Transverse colon (tissue), 4 donors: Measurements from ENCODE around the gene TBL3.
A peak's percentile ranks its signal among the peaks of the same experiment; 100 is the strongest.

ENCODE experiments used
- EP300 ChIP-seq: sonication (generic); formaldehyde crosslinking; IDR thresholded peaks from one replicate; pipeline ENCODE4 v1.6.1; 2017; ENCODE audit warnings: antibody characterized with exemption, low read depth
- POLR2A ChIP-seq: fragments of 450-650 bp; IDR thresholded peaks from one replicate; pipeline ENCODE4 v1.6.1; 2016; ENCODE audit warnings: antibody characterized with exemption, mild to moderate bottlenecking, moderate library complexity
- POLR2AphosphoS5 ChIP-seq, 3 donors: sonication (generic); formaldehyde crosslinking; IDR thresholded peaks; one replicate each; pipeline ENCODE4 v1.6.1; 2016; ENCODE audit warnings: antibody characterized with exemption in 3 of 3
- TF ChIP-seq, protein P1 (sequence below), 5 experiments: fragments of 200-600 bp in 3 of 5; fragments of 450-650 bp in 2 of 5; sonication (generic) in 3 of 5; IDR thresholded peaks; 1 replicate in 2 of 5; 2 replicates in 3 of 5; pipeline ENCODE4 v1.5.1; 2016 to 2017; ENCODE audit warnings: antibody characterized with exemption in 5 of 5, inconsistent platforms in 3 of 5, mild to moderate bottlenecking in 2 of 5, moderate library complexity in 1 of 5

DNA sequence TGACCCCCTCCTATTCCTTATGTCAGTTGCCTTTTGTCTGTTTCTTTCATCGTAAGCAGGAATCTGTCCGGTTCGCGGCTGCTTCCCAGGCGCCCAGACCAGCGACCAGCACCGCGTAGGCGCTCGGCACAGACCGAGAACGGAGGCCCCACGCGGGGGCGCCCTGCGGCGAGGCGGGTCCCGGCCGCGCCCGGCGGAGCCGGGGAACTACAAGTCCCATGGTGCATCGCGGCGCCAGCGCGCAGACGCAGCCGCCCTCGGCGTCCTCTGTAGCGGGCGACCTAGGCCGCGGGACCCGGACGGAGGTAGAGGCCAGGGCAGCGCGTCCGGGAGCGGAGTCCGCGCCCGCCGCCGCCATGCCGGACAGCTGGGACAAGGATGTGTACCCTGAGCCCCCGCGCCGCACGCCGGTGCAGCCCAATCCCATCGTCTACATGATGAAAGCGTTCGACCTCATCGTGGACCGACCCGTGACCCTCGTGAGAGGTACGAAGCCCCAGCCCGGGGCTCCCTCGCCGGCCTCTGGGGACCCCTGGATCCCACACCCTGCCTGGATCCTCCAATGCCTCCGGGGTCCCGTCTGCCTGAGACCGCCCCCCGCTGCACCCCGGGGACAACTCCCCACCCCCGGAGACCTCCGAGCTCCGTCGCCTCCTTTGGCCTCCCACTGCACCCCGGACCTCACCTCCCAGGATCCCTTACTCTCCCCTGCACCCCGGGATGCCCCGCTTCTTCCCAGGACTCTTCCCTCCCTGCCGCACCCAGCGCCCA is 12.4 kb upstream of the TBL3 start, which contains the start of gene NDUFB10:
- TF ChIP-seq POLR2A: peak; percentile 92
- TF ChIP-seq, protein P1, sequence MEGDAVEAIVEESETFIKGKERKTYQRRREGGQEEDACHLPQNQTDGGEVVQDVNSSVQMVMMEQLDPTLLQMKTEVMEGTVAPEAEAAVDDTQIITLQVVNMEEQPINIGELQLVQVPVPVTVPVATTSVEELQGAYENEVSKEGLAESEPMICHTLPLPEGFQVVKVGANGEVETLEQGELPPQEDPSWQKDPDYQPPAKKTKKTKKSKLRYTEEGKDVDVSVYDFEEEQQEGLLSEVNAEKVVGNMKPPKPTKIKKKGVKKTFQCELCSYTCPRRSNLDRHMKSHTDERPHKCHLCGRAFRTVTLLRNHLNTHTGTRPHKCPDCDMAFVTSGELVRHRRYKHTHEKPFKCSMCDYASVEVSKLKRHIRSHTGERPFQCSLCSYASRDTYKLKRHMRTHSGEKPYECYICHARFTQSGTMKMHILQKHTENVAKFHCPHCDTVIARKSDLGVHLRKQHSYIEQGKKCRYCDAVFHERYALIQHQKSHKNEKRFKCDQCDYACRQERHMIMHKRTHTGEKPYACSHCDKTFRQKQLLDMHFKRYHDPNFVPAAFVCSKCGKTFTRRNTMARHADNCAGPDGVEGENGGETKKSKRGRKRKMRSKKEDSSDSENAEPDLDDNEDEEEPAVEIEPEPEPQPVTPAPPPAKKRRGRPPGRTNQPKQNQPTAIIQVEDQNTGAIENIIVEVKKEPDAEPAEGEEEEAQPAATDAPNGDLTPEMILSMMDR (IDR thresholded peaks at IDR 0.05): peak; percentile 47 to 75 (median 53)
- TF ChIP-seq POLR2AphosphoS5 (IDR thresholded peaks at IDR 0.05): peak; percentile 94 to 96 (median 95)
- TF ChIP-seq EP300: no peak
